DMS 273 (cell line): ENCODE results near the gene DPH1.

Source experiments
- DNase-seq: peaks from one replicate; lab custom pipeline; 2025; ENCODE audit not compliant: unreplicated experiment; lab: John Stamatoyannopoulos, UW

DPH1 gene

DNA sequence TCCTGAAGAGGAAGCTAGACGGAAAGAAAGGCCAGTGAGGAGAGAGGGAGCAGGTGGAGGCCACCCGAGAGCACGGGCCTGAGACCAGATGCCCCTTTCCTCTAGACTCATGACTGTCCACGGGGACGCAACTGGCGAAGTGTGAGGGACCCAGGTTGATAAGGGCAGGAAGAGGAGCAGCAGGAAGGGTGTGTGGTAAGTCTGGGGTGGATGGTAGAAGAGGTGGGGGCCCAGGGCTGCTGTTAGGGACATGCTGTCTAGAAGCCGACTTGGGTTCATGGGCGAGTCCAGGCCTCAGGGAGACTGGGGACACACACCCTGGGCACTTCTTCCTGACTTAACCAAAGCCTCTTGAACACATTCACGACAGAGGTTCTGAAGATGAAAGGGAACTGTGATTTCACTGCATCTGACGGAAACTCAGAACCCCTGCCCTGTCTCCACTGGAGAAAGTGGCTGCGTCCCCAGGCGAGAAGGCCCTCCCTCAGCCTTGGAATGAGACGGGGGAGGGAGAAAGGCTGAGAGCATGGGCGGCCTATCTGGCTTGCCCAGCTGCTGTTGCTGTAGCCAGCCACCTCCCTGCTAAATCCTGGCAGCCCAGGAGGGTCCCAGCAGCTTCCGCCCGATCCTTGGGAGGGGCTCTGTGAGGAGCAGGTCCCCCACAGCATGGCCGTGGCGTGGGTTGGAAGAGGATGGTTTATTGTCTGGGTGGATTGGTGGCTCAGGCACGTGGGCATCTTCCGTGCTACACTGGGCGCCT, 30.9 kb downstream of the DPH1 start:
- no peak for DNase-seq

DNA sequence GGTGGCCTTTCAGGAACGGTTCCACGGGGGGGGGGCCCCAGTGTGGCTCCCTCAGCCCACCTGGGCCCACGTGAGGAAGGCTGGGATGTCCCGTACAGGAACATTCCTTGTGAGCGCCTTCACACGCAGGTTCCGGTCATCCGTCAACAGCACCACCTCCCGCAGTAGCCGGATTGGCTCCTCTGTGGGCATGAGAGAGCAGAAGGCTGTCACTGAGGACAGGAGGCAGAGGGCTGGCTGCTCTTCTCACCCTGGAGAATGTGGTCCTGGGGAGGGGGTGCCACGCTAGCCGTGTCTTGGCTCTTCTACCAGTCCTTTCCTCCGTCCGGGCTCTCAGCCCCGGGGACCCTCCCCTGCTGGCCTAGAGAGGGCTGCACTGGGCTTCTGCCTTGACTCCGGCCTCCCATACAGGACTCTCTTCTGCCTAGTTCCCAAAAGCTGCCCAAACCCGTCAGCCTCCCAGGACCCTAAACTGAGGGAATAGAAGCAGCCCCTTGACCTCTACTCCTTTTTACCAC, 31.5 kb downstream of the DPH1 start:
- no peak for DNase-seq

DNA sequence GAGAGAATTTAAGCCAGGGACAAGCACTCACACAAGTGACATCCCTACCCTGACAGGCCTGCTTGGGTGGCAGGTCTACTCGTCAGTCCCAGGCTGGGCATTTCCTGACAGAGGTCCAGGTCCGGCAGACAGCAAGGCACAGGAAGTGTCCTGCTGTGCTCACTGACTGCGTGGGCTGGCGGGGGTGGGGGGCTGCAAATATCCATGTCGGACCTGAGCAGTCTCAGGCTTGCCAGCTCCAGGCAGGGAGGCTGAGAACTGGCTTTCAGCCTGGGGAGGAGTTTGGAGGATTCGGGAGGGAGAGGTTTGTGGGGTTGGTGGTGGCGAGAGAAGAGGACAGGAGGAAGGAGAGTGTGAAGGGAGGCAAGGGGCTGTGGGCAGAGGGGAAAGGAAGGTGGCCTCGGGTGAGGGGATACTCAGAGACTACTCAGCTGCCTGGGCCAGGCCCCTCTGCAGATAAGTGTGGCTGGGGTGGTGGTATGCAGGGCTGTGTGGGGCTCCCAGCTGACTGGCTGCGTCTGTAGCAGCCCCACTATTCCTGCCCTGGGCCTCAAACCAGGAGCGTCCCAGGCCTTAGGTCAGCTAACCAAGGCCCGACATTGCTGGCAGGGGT, 32.7 kb downstream of the DPH1 start:
- DNase-seq = no peak

DNA sequence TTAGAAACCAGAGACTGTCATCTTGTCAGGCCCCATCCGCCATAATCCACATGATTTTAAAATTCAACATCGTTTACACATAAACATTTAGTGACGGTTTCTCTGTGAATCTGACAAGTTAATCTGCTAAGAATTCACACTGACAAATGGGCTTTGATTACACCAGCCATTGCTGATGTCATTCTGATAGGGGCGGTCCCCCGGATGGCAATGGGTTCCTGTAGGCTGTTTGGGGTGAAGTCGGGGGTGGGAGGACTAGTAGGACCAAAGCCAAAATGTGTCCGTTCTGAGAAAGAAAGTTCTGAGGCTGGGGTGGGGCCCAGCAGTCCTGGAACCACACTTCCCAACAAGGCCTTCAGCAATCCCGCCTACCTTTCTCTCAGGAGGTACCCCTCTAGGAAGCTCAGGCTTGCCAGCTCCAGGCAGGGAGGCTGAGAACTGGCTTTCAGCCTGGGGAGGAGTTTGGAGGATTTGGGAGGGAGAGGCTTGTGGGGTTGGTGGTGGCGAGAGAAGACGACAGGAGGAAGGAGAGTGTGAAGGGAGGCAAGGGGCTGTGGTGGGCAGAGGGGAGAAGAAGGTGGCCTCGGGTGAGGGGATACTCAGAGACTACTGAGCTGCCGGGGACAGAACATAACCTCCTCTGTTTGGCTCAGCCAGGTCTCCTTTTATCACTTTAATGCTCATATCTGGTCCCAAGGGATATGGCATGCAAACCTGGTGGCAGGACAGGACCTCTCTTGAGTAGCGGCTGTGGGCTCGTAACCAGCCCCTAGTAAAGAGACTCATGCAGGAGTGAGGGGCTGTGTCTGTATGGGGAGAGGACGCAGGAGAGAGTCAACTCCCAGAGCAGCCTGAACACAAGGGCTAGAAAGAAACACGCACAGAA, 33.6 kb downstream of the DPH1 start:
- no peak for DNase-seq

DNA sequence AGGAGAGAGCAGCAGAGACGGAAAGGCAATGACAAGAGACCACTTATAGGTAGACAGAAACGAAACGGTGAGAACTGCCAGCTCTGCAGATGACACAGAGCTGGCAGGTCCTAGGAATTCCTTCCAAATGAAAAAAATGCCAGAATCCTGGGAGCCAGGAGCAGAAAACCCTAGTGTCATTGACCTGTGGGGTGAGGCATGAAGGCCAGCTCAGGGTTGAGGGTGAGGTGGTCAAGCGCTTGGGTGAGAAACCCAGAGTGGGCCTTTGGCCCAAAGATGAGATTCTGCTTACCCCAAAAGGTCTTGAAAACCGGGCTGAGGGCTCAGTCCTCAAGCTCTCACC, 34.2 kb downstream of the DPH1 start:
- DNase-seq = no peak

DNA sequence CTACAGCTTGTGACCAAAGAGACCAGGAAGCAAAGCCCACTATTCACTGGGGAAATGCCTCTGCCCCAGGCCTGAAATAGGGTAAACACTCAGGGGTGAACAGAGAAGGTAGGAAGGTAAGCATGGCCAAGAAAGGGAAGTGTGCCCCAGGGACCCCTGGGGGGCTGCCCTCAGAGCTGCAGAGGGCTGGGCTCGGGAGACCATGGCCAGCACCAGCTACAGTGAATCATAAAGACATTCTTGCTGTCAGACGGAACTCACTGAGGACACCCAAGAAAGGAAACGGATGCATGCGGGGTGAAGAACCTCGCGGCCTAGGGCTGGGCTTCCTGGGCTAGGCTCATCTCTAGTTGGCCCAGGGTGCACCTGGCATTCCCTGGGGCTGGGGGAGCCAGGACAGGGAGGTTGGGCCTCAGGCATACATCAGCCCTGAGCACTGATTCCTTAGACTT, 34.6 kb downstream of the DPH1 start:
- DNase-seq = no peak

DNA sequence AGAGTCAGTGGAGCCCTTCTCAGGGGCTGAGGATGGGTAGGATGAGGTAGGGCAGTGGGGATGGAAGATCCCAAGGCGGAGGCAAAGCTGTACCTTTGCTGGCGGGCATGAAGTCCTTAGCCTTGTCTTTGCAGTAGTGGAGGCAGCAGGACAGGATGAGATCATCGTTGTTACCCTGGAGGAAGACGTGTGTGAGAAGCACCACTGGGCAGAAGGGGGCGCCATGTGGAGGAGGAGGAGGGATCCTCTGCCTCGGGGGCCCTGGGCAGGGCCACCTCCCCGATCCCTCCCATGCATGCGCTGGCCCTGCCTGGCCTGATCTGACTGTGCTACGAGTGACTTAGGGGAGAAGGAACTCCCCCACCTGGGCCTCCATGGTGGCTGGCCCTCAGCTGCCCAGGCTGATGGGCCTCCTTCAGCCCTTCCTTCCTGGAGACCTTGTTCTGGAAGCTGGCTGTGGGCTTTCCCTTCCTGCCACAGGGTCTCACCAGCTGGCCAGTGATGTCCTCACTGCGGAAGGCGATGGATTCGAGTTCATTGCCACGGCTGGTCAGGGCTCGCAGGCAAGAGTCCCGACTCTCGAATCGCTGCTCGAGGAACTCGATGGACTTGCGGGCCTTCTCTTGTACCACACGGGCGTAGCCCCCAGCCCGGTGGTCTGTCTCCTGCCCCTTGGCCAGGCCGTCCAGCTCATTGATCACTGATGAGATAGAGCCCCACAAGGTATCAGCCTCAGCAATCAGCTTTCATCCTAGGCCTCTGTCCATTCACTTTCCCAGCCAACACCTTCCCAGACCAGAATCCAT, 35.2 kb downstream of the DPH1 start:
- peak; percentile 53 for DNase-seq

DNA sequence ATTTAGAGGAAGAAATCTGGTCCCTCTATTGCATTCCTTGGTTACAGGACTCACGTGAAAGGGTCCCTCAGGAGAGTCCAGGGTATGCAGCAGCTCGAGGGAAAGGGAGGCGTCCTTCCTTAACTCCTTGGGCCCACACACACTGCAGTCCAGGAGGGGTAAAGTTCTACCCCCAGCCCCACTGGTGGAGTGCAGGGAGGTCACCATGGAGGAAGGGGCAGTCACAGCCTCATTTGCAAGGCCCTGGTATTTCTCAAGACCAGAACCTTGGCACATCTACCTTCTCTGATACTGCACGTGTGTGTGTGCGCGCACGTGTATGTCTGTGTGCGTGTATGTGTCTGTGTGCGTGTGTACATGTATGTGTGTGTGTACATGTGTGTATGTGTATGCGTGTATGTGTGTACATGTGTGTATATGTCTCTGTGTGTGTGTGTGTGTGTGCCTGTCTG, 36.0 kb downstream of the DPH1 start:
- DNase-seq = no peak

DNA sequence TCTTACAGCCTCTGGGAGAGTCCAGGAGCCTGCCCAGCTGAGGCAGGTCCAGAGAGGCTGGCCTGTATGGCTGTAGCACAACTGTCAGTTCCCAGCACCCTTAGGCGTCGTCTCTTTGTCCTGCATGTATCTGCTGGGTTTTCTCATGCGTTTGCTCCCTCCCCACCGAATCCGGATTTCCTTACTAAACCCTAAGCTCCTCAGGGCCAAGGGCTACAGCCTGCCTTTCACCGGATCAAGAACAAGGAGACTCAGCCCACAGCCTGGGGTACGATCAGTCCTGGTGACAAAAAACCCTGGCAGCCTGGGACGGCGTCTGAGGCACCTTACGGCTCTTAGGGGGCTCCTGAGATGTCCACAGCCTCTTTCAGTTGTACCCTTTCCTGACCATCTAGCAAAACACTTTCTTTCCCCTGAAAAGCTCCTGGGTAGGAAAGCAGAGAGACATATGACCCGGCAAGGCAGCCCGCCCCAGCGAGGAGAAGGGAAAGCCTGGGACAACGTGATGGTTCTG, 37.2 kb downstream of the DPH1 start:
- DNase-seq = no peak

DNA sequence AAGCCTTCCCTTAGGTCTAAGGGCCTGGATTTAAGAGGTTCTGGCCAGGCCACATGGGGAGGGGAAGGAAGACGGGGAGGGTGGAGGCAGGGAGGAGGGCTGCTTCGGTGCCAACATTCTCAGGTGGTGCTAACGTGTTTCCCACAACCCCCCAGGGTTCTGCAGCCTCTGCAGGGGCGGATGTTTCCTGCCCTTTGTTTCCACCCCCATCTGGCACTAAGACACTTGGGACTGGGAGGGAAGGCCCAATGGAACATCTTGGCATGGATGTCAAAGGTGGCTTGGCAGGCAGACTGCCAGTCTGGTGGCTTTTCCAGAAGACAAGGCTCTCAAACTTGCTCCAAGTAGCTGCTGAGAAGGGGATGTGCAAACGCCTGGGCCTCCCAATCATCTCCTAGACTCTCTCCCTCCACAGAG, 37.7 kb downstream of the DPH1 start:
- DNase-seq = peak; percentile 40

DNA sequence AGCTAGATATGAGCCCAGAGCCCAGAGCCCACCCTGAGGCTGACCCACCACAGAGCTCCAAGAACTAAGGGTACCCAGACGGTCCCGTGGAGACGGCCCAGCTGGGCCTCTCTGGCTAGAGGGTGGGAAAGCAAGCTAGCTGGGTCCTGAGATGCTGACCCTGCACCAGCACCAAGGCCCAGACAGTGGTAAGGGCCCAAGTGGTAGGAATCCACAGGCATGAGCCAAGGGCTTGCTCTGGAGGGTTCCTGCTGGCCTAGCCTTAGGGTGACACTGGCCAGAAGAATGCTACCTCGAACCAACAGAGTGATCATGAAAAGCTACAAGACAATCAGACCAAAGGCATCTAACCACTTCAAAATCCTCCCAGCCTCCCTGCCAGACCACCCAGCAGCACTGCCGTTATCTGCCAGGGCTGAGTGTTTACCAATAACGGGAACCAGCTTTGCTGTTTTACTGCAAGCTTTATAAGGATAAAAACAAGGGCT, 38.1 kb downstream of the DPH1 start:
- no peak for DNase-seq

DNA sequence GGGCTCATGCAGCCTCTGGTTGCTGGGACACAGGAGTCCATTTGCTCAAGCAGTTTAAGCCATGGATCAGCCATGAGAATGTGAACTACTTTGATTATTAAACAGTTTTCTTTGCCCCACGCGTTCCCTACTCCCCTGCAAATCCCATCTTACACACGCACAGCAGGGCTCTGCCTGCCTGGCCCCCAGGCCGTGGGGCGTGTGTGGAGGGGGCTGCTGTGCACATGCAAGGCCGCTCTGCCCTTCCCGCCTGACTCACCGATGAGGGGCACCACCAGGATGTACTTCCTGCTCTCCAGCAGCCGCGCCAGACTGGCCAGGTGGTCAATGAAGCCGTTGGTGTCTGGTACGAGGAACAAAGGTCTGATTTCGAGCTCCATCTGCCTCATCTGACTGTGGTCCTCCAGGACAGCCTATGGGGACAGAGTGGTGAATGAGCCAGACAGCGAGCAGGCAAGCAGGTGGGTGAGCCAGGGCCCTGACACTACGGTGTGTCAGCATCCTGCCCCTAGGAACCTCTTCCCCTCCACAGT, 38.6 kb downstream of the DPH1 start:
- peak; percentile 71 for DNase-seq

DNA sequence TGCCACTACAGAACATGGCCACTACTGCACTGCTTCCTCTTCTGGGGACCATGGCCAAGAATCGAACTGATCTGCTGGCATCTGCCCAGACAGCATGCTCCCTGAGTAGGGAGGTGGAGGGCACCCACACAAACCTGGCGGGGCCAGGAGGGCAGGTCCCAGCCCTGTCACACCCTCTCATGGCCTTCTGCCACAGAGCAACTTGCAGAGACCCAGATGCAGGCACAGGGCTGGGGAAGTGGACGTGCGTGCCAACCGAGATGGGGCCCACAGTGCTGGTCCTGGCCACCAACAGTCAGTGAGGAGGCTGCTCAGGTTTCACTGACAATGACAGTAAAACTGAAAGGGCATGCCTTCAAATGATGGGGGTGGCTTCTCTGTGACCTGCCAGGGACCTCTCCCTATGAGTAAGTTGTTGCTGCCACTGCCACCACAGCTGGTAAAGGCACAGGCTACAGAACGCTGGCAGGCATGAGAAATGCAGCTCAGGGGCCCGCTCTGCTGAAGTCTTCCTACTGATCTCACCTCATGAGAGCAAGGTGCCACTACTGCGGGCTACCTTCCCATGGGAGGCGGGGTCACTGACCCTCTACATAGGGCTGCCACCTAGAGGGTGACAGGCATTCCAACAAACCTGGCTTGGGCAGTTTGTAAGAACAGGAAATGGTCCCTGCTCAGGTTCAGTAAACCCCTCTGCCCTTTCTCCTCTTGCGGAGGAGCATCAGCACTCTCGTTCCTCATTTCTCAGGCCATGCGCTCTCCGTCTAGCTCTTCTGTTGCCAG, 40.5 kb downstream of the DPH1 start:
- no peak for DNase-seq

DNA sequence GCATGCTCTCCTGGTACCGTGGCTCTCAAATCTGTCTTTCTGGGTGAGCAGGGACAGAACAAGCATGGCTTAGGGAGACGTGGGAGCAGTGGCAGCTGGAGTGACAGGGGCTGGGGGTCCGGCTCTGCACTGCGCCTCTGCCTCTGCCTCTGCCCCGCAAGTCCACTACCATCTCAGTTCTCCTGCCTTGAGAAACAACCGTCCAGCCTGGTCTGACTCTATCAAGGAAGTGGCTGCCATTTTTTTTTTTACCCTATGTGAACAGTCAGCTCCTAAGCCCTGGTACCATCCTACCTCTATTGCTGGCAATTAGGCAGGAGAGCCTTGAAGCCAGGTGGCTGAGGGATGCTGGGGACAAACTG, 41.1 kb downstream of the DPH1 start:
- DNase-seq = no peak

DNA sequence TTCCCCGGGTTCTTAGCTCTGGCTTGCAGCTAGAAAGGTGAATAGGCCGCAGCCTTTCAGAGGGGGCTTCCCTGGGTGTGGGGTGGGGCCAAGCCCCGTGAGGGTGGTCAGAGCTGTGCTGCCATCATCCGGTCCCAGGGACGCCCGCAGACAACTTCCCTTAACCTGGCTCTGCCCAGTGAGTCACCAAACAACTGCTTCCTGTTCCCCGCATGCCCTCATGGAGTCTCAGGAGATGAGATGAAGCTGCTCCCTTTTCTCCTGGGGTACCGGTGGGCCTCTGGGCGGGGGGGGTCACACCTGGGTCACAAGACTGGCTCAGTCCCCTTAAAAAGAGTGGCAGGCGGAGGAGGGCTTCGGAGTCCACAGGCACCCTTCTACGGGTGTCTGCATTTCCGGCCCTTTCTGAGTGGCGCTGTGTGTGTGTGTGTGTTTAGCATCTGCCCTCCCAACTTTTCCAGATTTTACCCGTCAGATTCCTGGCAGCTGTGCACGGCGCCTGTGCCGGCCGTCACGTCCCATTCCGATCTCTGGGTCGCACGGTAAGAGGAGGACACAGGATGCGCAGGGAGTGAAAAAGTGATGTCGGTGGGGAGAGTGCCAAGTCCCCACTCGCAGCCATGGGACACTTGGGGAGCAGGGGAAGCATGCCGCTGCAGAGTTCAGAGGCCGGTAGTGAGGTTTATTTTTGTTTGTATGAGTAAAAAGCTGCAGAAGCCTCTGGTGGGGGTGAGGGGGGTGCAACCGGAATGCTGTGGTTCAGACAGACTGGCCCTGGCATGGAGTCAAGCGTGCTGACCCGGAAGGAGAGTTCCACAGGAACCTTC, 41.7 kb downstream of the DPH1 start:
- DNase-seq = no peak

DNA sequence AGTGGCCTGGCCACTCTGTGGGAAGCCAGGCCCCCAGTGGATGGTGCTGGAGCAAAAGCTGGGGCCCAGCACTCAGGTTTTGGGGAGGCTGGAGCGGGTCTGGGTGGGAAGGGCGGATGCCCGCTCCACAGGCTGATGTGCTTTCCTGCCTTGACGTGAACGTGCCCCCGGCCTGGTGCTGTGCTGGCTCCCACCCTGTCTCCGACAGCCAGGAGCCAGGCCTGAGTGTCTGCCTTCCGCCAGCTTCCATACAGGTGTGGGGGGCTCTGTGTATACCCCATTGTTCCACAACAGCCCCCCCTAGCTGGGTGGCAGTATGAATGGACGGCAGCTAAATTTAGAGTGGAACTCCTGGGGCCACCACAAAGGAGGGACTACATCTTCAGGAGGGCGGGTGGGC, 45.0 kb downstream of the DPH1 start:
- DNase-seq = no peak

DNA sequence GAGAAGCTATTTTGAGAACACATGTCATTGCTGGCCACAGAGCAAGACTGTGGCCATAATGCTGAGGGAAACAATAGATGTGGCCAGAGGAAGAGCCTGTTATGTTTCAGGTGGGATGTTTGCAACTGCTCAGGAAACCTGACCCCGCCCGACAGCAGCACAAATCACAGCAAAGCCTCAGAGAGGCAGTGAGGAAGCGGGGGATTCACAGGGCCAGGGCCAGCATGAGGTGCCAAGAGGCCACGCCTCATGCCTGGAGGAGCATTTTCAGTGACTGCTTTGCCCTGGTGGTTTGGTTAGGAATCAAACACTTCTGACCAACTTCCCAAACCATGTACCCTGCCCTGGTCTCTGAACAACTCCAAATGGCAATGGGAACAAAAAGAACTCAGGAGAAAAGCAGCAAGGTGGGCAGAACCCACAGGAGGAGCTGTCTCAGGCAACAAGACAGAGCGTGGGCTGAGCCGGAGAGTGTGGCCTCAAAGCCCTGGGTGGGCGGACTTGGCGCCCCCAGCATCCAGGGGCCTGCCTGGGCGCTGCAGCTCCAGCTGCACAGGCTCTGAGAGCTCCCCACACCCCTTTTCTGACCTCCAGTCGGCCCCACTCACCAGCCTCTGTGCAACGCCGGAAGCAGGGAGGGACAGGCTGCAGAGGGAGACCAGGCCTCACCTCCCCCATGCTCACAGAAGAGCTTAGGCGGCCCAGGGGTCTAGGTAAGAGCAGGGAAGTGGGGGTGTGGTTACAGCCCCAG, 45.6 kb downstream of the DPH1 start:
- DNase-seq = no peak
